ENCODE results near the gene PYGO2.

PYGO2 gene

DNA sequence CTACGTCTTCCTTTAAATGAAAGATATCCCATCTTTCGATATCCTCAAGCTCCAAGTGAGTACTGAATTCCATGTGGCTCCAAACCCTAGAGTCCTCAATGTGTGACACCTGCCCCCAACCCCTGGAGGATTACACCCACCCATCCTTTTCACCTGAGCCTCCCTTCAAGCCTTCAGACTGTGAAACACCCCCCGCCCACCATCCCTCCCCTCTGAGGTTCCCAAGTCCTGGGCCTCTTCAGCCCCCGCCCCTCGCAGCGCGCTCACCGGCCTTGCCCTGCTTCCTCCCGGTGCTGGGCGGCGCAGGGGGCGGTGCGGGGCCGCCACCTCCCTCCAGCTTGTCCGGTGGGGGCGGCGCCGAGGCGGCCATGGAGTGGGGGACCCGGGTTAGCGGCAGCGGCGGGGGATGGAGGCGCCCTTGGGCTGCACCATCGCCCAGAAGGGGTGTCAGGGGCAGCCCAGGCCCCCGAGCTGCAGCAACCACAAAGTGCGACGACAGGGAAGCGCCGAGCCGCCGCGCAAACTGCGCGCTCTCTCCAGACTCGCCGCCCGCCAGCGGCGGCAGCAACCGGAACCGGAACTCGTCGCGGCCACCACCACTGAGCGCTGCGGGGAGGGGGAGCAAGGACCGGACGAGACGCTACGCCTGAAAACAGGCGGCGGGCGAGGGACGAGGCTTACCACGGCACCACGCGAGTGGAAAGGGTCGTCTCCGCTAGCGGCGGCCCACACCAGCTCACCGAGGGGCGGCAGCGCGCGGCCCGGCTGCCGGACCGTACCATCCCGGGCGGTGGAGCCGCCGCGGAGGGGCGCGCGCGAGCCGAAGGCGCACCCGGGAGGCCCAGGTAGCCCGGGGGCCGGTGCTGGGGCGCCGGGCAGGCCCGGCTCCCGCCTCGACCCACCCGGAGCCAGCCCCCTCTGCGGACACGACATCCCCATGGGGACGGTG, at the start of gene PYGO2:
Gene PYGO2, minus strand, starts transcription at position 576 of the 949 bp plus-strand sequence. Its CDS starts 206 bp downstream, at position 370.
- peak; percentile 42 to 92 for DNase-seq

GRCh38 chr1:155011004-155011416, 49.4 kb upstream of the PYGO2 start:
- no peak for DNase-seq

- DNase-seq: no peak
Observed at GRCh38 chr1:155010211-155010918, 48.8 kb upstream of the PYGO2 start.

GRCh38 chr1:155009742-155010141, 48.2 kb upstream of the PYGO2 start:
- DNase-seq: no peak

DNA sequence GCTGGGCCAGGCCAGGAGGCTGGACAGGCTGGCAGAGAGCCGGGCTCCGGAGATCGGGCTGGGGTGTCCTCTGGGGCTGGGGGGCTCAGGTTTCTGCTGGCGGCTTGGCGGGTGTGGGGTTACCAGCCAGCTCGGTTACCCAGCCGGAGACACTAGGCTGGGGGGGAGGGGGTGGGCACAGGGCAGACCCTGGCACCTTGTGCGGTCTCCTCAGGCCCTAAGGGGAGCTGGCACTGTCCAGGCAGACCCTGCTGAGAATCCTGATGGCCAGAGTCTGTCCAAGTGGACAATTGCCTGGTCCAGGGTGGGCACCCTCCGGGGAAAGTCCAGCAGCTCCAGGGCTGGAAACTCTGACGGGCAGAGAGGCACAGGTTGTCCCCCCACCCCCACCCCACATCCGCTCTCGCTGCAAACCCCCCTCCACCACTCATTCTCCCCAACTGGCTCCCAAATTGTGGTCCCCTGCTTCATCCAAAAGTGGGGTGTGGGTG, 47.7 kb upstream of the PYGO2 start:
- DNase-seq: no peak

DNA sequence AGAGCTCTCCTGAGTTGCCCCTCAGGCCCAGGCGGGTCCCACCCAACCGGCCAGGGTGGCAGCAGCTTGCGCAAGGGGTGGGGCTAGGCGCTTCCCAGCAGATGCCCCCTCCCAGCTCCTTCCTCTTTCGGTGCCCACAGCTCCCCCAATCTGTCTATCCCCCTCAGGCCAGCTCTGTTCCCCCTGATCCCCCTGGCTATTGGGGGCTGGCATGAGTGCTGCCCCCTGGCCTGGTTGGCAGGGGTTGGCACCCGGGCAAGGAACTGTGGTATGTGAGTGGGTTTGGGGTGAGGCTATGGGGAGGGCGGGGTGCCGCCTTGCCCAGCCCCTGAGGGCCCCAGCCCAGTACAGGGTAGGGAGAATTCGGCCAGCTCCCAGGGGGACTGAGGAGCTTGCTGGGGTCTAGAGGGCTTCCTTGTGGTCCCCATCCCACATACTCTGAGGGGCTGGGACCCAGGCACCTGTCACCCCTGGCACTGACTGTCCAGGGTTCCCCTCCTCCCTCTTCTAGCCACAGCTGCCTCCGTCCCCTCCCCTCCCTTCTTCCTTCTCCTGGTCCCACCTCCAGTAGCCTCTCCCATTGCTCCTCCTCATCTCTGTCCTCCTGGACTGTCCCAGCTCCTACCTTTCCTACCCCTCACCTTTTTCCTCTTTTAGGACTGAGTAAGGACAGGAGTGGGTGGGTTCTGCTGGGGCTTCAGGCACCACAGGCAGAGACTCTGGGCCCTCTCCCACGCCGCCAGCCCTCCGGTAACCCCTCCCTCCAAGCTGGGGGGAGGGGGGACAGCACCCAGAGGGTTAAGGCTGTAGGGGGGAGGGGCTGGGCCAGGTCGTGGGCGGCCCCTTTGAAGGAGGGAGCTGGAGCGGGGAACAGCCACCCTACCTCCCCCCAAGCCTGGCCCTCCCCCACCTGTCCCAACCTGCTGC, 46.7 kb upstream of the PYGO2 start:
- DNase-seq: no peak

DNA sequence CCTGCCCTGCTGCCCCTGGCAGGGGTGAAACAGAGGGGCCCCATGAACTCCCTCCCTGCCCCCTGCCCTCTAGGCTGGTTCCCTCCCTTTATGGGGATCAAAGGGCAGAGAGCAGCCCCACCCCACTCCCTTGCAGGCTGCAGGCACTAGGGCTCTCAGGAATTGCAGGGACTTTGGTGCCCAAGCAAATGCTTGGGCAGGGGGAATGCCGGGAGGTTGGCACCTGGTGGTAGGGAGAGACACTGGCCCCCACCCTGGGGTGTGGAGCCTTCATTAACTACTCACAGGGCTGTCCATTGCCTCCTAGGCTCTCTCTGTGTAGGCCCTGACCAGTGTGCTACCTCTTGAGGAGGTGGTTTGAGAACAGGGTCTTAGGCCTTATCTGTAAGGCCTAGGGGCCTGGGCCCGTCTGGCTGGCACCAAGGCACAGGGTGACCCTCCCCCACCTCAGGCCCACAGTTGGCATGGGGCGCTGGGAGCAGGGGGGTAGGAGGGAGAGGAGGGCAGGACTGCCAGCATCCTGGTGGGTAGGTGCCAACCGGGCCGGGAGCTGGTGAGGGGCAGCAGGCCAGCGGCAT, 45.8 kb upstream of the PYGO2 start:
- DNase-seq: no peak

- DNase-seq: peak; percentile 21 to 45
Observed at GRCh38 chr1:155006601-155007101, 45.1 kb upstream of the PYGO2 start.

DNA sequence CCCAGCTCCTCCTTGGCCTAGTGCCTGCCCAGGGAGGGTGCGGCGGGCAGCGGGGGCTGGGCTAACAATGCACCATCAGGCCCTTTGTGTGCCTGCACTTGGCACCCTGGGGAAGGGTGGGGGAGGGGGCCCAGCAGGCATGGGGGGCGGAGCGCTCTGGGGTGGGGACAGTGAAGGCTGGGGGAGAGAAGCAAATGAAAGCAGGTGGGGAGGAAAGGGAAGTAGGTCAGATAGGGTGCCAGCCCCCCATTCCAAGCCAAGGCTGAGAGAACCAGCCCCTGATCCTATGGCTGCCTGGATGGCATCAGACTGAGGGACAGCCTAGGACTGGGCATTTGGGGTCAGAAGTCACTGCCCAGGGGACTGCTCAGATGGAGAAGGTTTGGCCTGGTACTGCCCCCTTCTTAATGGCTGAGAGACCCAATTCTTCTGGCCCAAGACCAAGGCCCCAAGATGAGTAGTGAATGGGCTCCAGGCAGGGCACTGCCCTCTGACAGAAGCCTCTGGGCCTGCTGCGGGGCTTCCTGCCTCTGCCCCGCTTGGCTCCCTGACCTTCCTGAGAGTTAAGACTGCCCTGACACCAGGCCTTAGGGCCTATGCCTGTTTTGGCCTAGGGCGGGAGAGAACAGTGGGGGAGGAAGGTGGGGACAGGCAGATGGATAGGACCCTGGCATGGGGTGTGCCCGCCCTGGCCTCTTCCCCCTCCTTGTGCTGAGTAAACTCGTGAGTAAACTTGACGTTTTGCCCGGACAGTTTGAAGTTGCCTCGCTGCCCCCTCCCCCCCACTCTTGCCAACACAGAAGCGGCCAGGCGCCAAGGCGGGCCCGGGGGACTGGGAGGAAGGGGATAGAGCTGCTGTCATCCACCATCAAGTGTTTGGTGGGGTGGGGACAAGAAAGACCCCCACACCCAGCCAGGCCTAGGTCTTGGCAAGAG, 43.8 kb upstream of the PYGO2 start:
- peak in 1 of 2 donors; percentile 27 for DNase-seq

GRCh38 chr1:155004352-155005075, 42.9 kb upstream of the PYGO2 start:
- no peak for DNase-seq

GRCh38 chr1:155003766-155004351, 42.3 kb upstream of the PYGO2 start:
- no peak for DNase-seq

DNA sequence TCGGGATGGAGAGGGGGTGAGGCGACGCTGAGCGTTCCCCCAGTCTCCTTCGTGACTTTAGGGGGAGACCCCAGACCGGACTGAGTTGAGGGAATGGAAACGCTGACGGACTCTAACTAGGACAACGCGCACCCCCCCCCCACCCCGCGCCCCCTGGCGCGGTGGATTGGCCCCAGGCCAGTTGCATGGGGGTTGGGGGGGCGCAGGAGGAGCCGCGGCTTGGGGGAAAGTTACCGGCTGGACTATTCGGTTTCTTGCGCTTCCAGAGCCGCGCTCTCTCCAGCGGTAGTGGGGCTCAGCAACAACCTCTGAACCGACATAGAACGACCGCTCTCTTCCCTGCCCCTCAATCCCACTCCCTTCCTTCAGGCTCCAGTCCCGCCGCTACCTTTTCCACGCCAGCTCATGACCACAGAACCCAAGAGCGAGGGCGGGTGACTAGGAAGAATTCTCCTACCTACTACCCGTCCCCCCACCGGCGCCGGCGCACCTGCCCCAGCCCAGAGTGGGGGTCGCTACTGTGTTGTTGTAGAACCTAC, 41.7 kb upstream of the PYGO2 start:
- DNase-seq: no peak

- DNase-seq: no peak
Observed at GRCh38 chr1:155002464-155003226, 41.1 kb upstream of the PYGO2 start, which contains the start of gene ZBTB7B. ZBTB7B (plus strand) TSS chr1:155002802; CDS start chr1:155014661, 11,859 bp downstream.

GRCh38 chr1:155001675-155002463, 40.3 kb upstream of the PYGO2 start:
- DNase-seq: peak; percentile 93 to 99

DNA sequence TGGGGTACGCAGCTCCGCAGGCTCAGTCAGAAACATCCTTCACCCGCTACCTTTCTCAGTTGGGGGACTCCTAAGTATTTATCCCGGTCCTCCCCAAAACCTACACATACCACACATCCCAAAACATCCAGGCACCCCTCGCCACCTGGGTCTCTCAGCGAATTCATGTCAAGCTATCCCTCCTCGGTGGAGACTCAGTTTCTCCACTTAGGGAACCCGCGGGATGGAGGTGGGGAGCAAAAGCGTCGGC, 39.8 kb upstream of the PYGO2 start:
- DNase-seq: peak in 1 of 2 donors; percentile 42

GRCh38 chr1:155000726-155001424, 39.3 kb upstream of the PYGO2 start:
- peak; percentile 75 to 85 for DNase-seq

- no peak for DNase-seq
Observed at GRCh38 chr1:155000411-155000725, 38.8 kb upstream of the PYGO2 start.

Data from bone marrow (tissue), 2 donors.